HG03432 (cell line): ENCODE measurements around the gene TMEM255B.
"Not testable (repeated sequence)": the region's sequence is repeated elsewhere in the genome, so short reads cannot be mapped to it uniquely, and the experiment has no call there.

ENCODE experiments used
- ATAC-seq: cut with Tn5 transposase; IDR thresholded peaks from one replicate; pipeline ENCODE4 v1.9.1; 2021; ENCODE audit warnings: mild to moderate bottlenecking, moderate library complexity; ENCODE audit not compliant: unreplicated experiment

TMEM255B gene

DNA sequence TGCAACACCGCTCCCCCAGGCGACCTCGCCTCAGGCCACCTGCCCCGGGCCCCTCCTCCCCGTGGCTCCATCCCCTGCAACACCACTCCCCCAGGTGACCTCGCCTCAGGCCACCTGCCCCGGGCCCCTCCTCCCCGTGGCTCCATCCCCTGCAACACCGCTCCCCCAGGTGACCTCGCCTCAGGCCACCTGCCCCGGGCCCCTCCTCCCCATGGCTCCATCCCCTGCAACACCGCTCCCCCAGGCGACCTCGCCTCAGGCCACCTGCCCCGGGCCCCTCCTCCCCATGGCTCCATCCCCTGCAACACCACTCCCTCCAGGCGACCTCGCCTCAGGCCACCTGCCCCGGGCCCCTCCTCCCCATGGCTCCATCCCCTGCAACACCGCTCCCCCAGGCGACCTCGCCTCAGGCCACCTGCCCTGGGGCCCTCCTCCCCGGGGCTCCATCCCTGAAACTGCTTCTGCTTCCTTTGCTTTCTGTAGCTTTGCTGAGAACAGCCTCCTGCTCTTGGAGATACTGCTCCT is 71.5 kb downstream of the TMEM255B start:
- ATAC-seq, result not testable (repeated sequence)

DNA sequence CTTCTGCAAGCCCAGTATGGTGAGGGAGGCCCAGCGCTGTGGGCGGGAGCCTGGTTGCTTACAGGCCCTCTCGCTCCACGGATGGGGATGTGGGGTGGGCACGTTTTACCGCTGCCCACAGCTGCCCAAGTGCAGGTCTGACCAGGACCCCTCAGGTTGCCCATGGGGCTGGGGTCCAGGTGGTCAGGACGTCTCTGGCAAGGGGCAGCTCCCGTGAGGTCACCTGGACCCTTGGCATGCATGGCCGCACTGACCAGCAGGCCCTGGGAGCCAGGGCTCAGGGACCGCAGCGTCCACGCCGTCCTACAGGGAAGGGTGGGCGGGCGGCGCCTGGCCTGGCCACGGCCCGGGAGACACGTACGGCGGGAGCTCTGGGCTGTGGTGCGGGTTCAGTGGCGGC is 72.0 kb downstream of the TMEM255B start:
- no peak for ATAC-seq

- no peak for ATAC-seq
These were observed 73.2 kb downstream of the TMEM255B start for GRCh38 chr13:113832205-113832604.

DNA sequence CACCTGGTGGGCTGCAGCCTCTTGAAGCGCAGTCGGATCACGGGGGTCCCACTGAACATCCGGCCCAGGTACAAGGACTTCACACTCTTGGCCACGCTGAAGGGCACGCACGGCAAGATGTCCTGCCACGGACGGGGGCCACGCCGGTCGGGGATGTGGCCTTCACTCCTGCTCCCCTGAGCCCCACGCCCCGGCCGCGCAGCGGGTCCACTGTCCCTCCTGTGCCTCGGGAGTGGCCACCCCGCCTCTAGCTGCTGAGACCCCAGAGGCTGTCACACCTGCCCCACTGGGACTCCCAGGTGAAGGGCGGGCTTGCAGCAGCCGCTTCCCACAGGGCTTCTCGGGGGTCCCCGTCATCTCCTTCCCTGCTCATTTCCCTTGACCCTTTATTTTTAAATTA is 73.6 kb downstream of the TMEM255B start:
- no peak for ATAC-seq

DNA sequence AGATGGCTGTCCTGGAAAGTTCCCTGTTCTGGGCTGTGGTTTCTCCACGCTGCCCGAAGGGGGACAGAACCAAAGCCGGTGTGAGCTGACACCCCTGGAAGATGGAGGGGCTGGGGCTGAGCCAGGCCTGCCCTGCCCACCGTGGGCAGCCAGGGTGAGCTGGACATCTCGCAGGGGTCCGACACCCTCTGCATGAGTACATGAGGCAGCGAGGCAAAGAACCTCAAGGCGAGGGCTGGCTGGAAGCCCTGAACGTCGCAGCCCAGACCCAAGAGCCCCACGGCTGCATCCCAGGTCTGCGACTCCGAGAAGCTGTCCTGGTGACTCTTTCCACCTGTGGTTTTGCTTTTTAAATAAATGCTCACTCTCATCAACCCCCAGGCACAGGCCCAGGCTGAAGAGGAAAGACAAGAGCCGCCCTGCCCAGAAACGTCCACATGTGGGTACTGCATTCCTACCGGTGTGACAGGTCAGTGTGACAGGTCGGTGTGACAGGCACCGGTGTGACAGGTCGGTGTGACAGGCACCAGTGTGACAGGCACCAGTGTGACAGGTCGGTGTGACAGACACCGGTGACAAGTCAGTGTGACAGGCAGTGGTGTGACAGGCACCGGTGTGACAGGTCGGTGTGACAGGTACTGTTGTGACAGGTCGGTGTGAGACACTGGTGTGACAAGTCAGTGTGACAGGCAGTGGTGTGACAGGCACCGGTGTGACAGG is 74.2 kb downstream of the TMEM255B start:
- no peak for ATAC-seq

- not testable (repeated sequence) for ATAC-seq
These were observed 75.0 kb downstream of the TMEM255B start for GRCh38 chr13:113834006-113834405.

- ATAC-seq, result no peak
These were observed 75.6 kb downstream of the TMEM255B start for GRCh38 chr13:113834496-113835200.

DNA sequence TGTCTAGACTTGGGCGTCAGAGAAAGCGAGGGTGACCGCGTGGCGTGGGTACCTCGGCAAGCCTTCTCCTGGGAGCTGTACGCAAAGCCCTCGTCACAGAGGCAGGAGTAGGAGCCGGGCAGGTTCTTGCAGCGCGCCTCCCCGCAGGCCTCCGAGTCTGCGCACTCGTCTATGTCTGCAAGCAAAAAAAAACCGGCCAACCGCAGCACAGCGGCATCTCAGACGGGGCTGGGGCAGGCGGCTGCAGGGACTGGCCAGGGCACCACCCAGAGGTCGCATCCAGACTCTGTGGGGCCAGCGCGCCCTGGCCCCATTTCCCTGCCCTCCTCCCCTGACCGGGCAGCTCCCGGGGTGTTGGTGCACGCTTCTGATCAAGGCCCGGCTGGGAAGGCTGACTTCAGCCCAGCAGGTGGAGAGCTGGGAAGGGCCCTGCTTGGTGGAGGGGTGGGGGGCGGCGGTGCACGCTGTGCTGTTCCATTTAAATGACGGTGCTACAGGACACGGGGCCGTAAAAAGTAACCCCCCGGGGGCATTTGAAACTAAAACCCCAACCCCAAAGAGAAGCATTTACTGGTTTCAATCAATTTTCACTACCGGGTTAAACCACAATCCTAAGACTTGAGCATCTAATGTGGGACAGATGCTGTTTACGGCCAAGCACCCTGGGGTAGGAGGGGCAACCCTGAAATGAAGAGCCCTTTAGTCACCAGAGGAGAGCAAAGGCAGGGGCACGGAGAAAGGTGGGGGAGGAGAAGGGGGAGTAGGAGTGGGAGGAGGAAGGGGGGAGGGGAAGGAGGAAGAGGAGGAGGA is 76.6 kb downstream of the TMEM255B start:
- no peak for ATAC-seq

GRCh38 chr13:113836768-113837559 is 77.9 kb downstream of the TMEM255B start:
- ATAC-seq, result no peak

GRCh38 chr13:113837560-113838355 is 78.7 kb downstream of the TMEM255B start:
- no peak for ATAC-seq

- no peak for ATAC-seq
These were observed 79.7 kb downstream of the TMEM255B start for GRCh38 chr13:113838711-113839201.

DNA sequence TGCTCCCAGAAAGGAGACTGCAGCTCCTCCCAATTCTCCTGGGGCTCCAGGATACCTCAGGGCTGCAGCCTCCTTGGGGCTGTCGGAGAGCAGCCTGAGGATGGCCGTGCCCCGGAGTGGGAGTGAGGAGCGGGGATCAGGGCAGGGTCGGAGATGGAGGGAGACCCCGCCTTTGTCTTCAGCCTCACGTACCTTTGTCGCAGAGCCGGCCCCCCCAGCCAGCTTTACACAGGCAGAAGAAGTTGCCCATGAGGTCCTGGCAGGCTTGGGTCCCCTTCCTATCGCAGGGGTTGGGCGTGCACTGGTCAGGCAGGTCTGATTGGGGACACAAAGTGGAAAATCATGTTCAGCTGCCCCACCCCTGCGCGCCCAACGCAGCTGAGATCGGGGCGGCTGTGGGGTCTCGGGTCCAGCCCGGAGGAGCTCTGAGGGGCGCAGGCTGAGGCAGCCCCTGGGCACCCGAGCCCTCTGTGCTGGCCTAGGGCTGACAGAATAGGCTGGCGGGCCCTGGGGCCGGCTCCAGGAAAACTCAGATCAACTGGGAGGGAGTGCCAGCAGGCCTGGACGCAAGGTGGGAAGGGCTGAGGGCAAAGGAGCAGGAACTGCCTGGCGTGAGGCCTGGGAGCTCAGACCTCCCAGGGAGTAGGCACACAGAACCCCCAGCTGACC is 80.6 kb downstream of the TMEM255B start:
- ATAC-seq, result no peak

- ATAC-seq, result no peak
These were observed 81.7 kb downstream of the TMEM255B start for GRCh38 chr13:113840541-113841352.

DNA sequence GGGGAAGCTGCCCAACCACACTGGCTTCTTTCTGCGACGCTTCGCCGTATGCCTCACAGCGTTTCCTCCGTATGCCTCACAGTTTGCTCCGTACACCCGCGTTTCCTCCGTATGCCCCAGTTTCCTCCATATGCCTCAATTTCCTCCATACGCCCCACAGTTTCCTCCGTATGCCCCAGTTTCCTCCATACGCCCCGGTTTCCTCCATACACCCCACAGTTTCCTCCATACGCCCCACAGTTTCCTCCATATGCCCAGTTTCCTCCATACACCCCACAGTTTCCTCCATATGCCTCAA is 82.3 kb downstream of the TMEM255B start:
- no peak for ATAC-seq

DNA sequence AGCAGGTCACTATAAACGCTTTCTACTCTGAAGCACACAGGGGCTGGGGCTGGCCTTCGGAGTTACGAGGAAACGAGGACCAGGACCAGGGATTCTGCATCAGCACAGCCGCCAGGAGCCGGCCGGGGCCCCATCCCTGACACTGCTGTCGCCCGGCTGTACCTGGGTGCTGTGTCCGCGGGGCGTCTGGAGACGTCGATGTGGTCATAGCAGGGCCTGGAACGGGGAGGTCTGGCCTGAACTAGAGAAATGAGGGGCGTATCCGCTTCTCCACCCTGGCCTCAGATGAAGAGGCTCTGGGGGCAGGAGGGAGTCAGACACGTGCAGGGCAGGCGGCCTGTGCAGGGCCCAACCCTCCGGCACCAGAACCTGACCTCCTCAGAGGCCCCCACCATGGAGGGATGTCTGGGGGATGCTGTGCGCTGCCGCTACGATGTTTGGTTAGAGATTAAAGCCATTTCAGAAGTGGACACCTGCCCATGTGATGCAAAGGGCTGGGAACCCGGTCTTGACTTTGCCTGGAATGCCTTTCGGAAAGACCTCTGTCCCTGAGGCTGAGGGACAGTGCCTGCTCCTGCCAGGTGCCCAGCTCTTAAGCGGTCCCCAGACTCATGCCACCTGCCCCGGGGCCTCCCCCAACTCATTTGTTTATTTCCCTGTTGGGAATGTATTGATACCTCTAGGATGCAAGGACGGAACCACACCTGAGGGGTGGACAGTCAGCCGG is 83.5 kb downstream of the TMEM255B start:
- ATAC-seq, result no peak

- ATAC-seq, result no peak
These were observed 84.1 kb downstream of the TMEM255B start for GRCh38 chr13:113843063-113843654.

GRCh38 chr13:113843864-113844556 is 85.0 kb downstream of the TMEM255B start:
- ATAC-seq, result no peak
